GM23248 (cell line): ENCODE measurements around the gene FOLR1. TPM values are rescaled to one million over a fixed set of nuclear protein-coding genes. Genes with fewer than 3 reads are reported as not detected.

Experiments used
- DNase-seq: peaks from one replicate; pipeline ENCODE4 v3.0.0-alpha.2; 2015
- H2AFZ ChIP-seq: fragments of 200-600 bp; sonication (generic); 2 replicates; pipeline ENCODE4 v1.6.1; 2016; ENCODE audit warnings: antibody characterized with exemption
- H3F3A ChIP-seq: fragments of 200-600 bp; sonication (generic); 2 replicates; pipeline ENCODE4 v1.6.1; 2016; ENCODE audit warnings: mild to moderate bottlenecking, antibody characterized with exemption, mixed run types; ENCODE audit not compliant: insufficient read depth
- H3K27ac ChIP-seq: fragments of 200-600 bp; sonication (generic); 2 replicates; pipeline ENCODE4 v1.5.1; 2016; ENCODE audit warnings: mild to moderate bottlenecking
- H3K27me3 ChIP-seq: fragments of 200-600 bp; sonication (generic); replicated peaks from 2 replicates; pipeline ENCODE4 v1.6.1; 2016; ENCODE audit warnings: mild to moderate bottlenecking; ENCODE audit not compliant: insufficient read depth
- H3K36me3 ChIP-seq: fragments of 200-600 bp; sonication (generic); 2 replicates; pipeline ENCODE4 v1.6.1; 2016; ENCODE audit warnings: low read depth, mild to moderate bottlenecking
- H3K4me1 ChIP-seq: fragments of 200-600 bp; sonication (generic); 2 replicates; pipeline ENCODE4 v1.6.1; 2016; ENCODE audit warnings: mild to moderate bottlenecking; ENCODE audit not compliant: insufficient read depth
- H3K4me2 ChIP-seq: fragments of 200-600 bp; sonication (generic); one replicate; pipeline ENCODE4 v1.6.1; 2016; ENCODE audit warnings: mild to moderate bottlenecking; ENCODE audit not compliant: unreplicated experiment
- H3K4me3 ChIP-seq: fragments of 200-600 bp; sonication (generic); 2 replicates; pipeline ENCODE4 v1.5.1; 2016; ENCODE audit warnings: mild to moderate bottlenecking
- H3K79me2 ChIP-seq: fragments of 200-600 bp; sonication (generic); 2 replicates; pipeline ENCODE4 v1.6.1; 2016; ENCODE audit warnings: mild to moderate bottlenecking; ENCODE audit not compliant: insufficient read depth
- H3K9ac ChIP-seq: fragments of 200-600 bp; sonication (generic); 2 replicates; pipeline ENCODE4 v1.6.1; 2016; ENCODE audit warnings: mild to moderate bottlenecking
- H3K9me2 ChIP-seq: fragments of 200-600 bp; sonication (generic); 2 replicates; pipeline ENCODE4 v1.6.1; 2016; ENCODE audit warnings: mixed run types, mild to moderate bottlenecking, moderate library complexity; ENCODE audit not compliant: insufficient read depth
- H3K9me3 ChIP-seq: fragments of 200-600 bp; sonication (generic); one replicate; pipeline ENCODE4 v1.6.1; 2017; ENCODE audit warnings: low read depth
- H4K20me1 ChIP-seq: fragments of 200-600 bp; sonication (generic); 2 replicates; pipeline ENCODE4 v1.6.0; 2016; ENCODE audit not compliant: insufficient read depth
- EZH2 ChIP-seq: fragments of 200-600 bp; sonication (generic); IDR thresholded peaks from 2 replicates; pipeline ENCODE4 v1.6.1; 2018; ENCODE audit warnings: antibody characterized with exemption, mild to moderate bottlenecking; ENCODE audit not compliant: insufficient read depth, poor library complexity, severe bottlenecking
- EZH2phosphoT487 ChIP-seq: fragments of 200-600 bp; sonication (generic); IDR thresholded peaks from 2 replicates; pipeline ENCODE4 v1.6.1; 2018; ENCODE audit warnings: antibody characterized with exemption, moderate library complexity, mild to moderate bottlenecking, low read depth; ENCODE audit not compliant: insufficient read depth
- WGBS, 2 experiments: methylation state at CpG; one replicate each; pipeline ENCODE4 v1.1.6; 2015 to 2017; ENCODE audit warnings: low lambda C conversion rate in 2 of 2, low coverage in 1 of 2; ENCODE audit errors: missing lambda C conversion rate in 2 of 2; 5-methylcytosine and 5-hydroxymethylcytosine counted together
- in situ Hi-C: fragments of 300-500 bp; cut with MboI; formaldehyde crosslinking; loops from 2 replicates; pipeline ENCODE4 v1.15.0; 2020
- polyA plus RNA-seq: library from polyadenylated mRNA; unstranded; fragments of >200 nt; fragmentation: Nextera tagmentation; extraction: Ambion mirVana; gene quantifications from 2 replicates; pipeline ENCODE4 v1.2.1, GENCODE V29; 2016
- total RNA-seq: library from RNA; depleted of rRNA; stranded (reverse); fragments of >200 nt; shearing (Covaris generic); gene quantifications from 2 replicates; pipeline ENCODE4 v1.2.3, GENCODE V29; 2014

Gene FOLR1
- total and polyA plus RNA-seq, 2 experiments from 2014 or later: 0.24 TPM; not detected in 1

DNA sequence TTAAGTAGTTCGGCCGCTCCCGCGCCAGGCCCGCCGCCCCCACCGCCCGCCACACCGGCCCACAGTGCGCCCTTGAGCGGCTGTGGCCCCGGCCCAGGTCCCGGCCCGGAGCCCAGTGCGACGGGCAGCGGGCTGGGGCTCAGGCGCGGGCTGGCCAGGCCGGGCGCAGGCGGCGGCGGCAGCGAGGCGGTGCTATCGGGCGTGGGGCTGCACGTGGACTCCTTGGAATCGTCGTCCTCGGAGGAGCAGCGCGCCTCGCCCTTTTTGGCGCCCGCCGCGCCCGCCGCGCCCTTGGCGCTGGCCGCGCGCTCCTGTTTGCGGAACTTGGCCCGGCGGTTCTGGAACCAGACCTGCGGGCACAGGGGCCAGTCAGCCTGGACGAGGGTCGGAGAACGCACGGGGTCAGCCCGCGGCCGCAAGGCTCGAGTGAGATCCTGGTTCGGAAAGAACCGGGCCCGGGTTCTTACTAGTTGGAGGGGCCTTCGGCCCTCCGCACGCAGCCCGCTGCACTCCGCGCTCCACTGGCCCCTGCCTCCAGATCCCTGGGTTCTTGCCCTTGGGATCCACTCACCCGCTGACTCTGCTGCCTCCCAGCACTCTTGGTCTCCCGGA is 48.0 kb downstream of the FOLR1 start:
- peak overlapping the region; percentile 44 for H2AFZ ChIP-seq
- 2 to 5% methylated on average over 39 of the region's 69 CpGs for WGBS, 2 experiments
- in situ Hi-C loops: no loop called here

GRCh38 chr11:72240461-72241290 is 48.7 kb downstream of the FOLR1 start:
- Histone ChIP-seq H4K20me1 (no peaks in the 10 kb centered on the region), H2AFZ (peak overlapping the region; percentile 44), H3K9ac (peak overlapping the region; percentile 46), H3K9me2 (no peaks in the 10 kb centered on the region), H3K79me2 (no peaks in the 10 kb centered on the region), H3K4me1 (no peaks in the 10 kb centered on the region), H3K4me3 (peak overlapping the region; percentile 52), H3K9me3 (no peaks in the 10 kb centered on the region), H3K36me3 (peaks cover 9% of the 10 kb centered on the region; the same call in 1 of the 2 replicates), H3K4me2 (peak overlapping the region; percentile 73), H3K27me3 (peaks cover 37% of the 10 kb centered on the region), H3K27ac (no peak overlapping the region), H3F3A (peaks cover 18% of the 10 kb centered on the region)
- in situ Hi-C loops: no loop called here
- TF ChIP-seq EZH2 (no peak), EZH2phosphoT487 (no peak)
- WGBS, 2 experiments: 69 to 72% methylated on average over 35 to 44 of the region's 44 CpGs
- peak; percentile 38 for DNase-seq

More for the DNA sequence above, 48.0 kb downstream of the FOLR1 start:
- no peaks in the 10 kb centered on the region for H3K9me2 ChIP-seq
- H3K4me1 ChIP-seq: no peaks in the 10 kb centered on the region
- peak overlapping the region; percentile 52 for H3K4me3 ChIP-seq
- no peak overlapping the region for H3K27ac ChIP-seq
- peaks cover 22% of the 10 kb centered on the region for H3F3A ChIP-seq
- no peaks in the 10 kb centered on the region for H3K9me3 ChIP-seq
- H3K27me3 ChIP-seq: peaks cover 30% of the 10 kb centered on the region
- H3K9ac ChIP-seq: peak overlapping the region; percentile 46
- TF ChIP-seq EZH2 (no peak), EZH2phosphoT487 (no peak)
- peak; percentile 85 for DNase-seq
- H3K4me2 ChIP-seq: peak overlapping the region; percentile 73
- peaks cover 9% of the 10 kb centered on the region; the same call in 1 of the 2 replicates for H3K36me3 ChIP-seq
- no peaks in the 10 kb centered on the region for H4K20me1 ChIP-seq
- H3K79me2 ChIP-seq: no peaks in the 10 kb centered on the region

DNA sequence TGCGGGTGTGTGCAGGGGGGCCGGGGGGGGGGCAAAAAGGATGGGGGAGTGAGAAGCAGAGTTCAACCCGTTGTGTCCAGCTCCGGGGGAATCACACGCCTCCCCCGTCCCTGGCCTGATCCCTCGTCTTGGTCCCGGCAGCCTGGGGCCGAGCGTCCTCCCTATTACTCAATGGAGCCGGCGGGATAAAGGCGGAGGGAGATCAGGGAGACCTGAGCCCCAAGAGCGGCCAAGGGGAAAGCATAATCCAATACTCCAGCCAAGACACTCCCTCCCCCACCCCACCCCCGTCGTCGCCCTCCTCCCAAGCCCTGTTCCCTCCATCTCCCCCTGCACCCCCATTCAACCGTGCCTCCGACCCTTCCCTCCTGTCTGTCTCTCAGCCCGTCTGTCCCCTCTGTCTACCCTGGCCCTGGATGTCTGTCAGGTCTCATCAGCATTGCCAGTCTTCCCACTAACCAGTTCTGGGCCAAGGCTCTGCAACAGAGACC is 49.4 kb downstream of the FOLR1 start:
- in situ Hi-C loops: no loop called here
- Histone ChIP-seq H3K4me1 (no peaks in the 10 kb centered on the region), H3K9me2 (no peaks in the 10 kb centered on the region), H3K9ac (no peak overlapping the region), H3K4me3 (no peak overlapping the region), H3K4me2 (no peak overlapping the region), H3F3A (peaks cover 15% of the 10 kb centered on the region), H3K79me2 (no peaks in the 10 kb centered on the region), H3K27ac (no peak overlapping the region), H3K27me3 (peaks cover 43% of the 10 kb centered on the region), H3K36me3 (peaks cover 9% of the 10 kb centered on the region; the same call in 1 of the 2 replicates), H3K9me3 (no peaks in the 10 kb centered on the region), H2AFZ (no peak overlapping the region), H4K20me1 (no peaks in the 10 kb centered on the region)
- 40 to 86% methylated on average over 1 to 20 of the region's 20 CpGs for WGBS, 2 experiments
- no peak for DNase-seq
- TF ChIP-seq EZH2phosphoT487: no peak
- no peak for TF ChIP-seq EZH2

DNA sequence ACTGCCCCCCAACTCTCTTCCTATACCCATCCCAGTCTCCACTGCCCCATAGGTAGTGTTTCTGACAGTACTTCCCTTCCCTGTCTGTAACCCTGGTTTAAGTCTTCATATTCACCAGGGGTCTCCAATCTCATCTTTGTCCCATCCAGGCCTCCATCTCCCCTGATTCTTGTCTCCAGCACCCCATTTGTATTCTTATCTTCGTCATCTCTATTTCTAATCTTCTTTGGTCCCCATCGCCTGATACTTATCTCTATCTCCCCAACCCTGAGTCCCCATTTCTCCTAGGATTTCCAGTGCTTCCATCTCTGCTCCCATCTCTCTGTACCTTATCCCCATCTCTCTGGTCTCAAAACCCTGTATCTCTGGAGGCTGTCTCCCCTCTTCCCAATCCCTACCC is 50.2 kb downstream of the FOLR1 start:
- Histone ChIP-seq H4K20me1 (no peaks in the 10 kb centered on the region), H3K4me1 (no peaks in the 10 kb centered on the region), H3K4me2 (no peak overlapping the region), H3K36me3 (peaks cover 5% of the 10 kb centered on the region; the same call in 1 of the 2 replicates), H2AFZ (no peak overlapping the region), H3K79me2 (no peaks in the 10 kb centered on the region), H3K4me3 (no peak overlapping the region), H3K9me3 (no peaks in the 10 kb centered on the region), H3K27me3 (peaks cover 51% of the 10 kb centered on the region), H3K9ac (no peak overlapping the region), H3F3A (peaks cover 8% of the 10 kb centered on the region; the same call in 1 of the 2 replicates), H3K27ac (no peak overlapping the region), H3K9me2 (no peaks in the 10 kb centered on the region)
- DNase-seq: no peak
- no peak for TF ChIP-seq EZH2
- no peak for TF ChIP-seq EZH2phosphoT487
- in situ Hi-C loops: no loop called here
- 85 to 94% methylated on average over 2 of the region's 2 CpGs for WGBS, 2 experiments
